Heart left ventricle (tissue), 13 donors: ENCODE data around the gene DSCAML1.

Experiments
- POLR2A ChIP-seq, 2 donors: fragments of 450-650 bp; IDR thresholded peaks; one replicate each; pipeline ENCODE4 v1.6.1; 2017; ENCODE audit warnings: antibody characterized with exemption in 2 of 2, mild to moderate bottlenecking in 2 of 2, moderate library complexity in 2 of 2
- TF ChIP-seq, protein P1 (sequence below), 12 donors: fragments of 200-600 bp; sonication (generic) in 4 of 12; IDR thresholded peaks; one replicate each; pipeline versions ENCODE4 v1.5.0 to v1.8.0; 2018 to 2022; ENCODE audit warnings: antibody characterized with exemption in 12 of 12, mild to moderate bottlenecking in 5 of 12
- donor health status: ischemic (EF 13 %, LVEDD 7.1; RV severe dilation, severe dysfunction).
- donor health status: DM: no; HTN: yes; CAD: no.
- donor health status: DM: no; HTN: no; CAD: no.
- donor health status: ischemic (EF 25% LVEDD 6.9; RV normal size, moderate dysfunction).
- donor health status: ischemic (EF 25% LVEDD 5.7; RV mildly dilated, moderate dysfunction).
- donor health status: ischemic (EF 35%, LVEDD 5.7; RV mildly dilated, moderate dysfunction).
- donor health status: nonischemic (EF 11% LVEDD 7.7; RV severe dilation, severe dysfunction).
- donor health status: DM: yes; HTN: yes; CAD: no.
- donor health status: PGD.
- donor health status: ischemic (EF 29% LVEDD 5.4; RV normal size, mild dysfunction).
- donor health status: nonischemic (EF 23%, LVEDD 6.1; RV moderate dilation, normal function).

DNA sequence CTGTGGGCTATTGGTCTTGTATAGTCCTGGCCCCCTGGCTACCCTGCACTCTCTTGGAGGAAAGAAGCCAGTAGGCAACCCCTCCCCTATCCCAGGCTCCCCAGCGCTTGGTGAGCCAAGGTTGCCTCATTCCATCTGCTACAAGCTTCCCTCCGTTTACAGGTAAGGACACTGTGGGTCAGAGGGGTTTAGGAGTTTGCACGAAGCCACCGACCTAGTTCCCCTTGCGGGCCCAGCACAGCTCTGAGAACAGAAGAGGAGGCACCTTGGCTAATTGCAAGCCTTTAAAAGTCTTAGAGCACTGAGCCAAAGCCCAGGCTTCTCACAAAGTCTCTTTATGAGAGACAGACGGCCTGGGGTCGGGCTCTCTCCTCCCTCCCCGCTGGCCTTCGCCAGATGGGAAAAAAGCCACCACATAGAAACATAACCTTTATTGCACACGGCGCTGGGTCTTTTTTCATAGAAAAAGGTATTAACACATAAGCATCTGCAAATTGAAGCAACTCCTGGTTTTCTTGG, 369.6 kb downstream of the DSCAML1 start:
- TF ChIP-seq, protein P1, sequence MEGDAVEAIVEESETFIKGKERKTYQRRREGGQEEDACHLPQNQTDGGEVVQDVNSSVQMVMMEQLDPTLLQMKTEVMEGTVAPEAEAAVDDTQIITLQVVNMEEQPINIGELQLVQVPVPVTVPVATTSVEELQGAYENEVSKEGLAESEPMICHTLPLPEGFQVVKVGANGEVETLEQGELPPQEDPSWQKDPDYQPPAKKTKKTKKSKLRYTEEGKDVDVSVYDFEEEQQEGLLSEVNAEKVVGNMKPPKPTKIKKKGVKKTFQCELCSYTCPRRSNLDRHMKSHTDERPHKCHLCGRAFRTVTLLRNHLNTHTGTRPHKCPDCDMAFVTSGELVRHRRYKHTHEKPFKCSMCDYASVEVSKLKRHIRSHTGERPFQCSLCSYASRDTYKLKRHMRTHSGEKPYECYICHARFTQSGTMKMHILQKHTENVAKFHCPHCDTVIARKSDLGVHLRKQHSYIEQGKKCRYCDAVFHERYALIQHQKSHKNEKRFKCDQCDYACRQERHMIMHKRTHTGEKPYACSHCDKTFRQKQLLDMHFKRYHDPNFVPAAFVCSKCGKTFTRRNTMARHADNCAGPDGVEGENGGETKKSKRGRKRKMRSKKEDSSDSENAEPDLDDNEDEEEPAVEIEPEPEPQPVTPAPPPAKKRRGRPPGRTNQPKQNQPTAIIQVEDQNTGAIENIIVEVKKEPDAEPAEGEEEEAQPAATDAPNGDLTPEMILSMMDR (IDR thresholded peaks at IDR 0.05), result no peak
- no peak for TF ChIP-seq POLR2A (IDR thresholded peaks at IDR 0.05)
